Esophagus squamous epithelium (tissue), 5 donors: Measurements from ENCODE around the gene RIMOC1. TPM values are rescaled to one million over a fixed set of nuclear protein-coding genes. Genes with fewer than 3 reads are reported as not detected.

Experiments used
- DNase-seq: peaks from one replicate; lab custom pipeline; 2025; lab: John Stamatoyannopoulos, UW
- H3K27ac ChIP-seq, 4 donors: fragments of 200-600 bp; sonication (generic); one replicate each; pipeline ENCODE4 v1.5.1; 2016 to 2019; ENCODE audit warnings: mild to moderate bottlenecking in 1 of 4
- H3K27me3 ChIP-seq, 4 donors: fragments of 200-600 bp; sonication (generic); 1 replicate in 3 of 4; 2 replicates in 1 of 4; pipeline versions ENCODE4 v1.5.1 to v1.6.0; 2017 to 2021; ENCODE audit warnings: antibody characterized with exemption in 1 of 4
- H3K36me3 ChIP-seq, 3 donors: fragments of 200-600 bp; sonication (generic); one replicate each; pipeline ENCODE4 v1.5.1; 2016 to 2019
- H3K4me1 ChIP-seq, 3 donors: fragments of 200-600 bp; sonication (generic); one replicate each; pipeline ENCODE4 v1.5.1; 2017 to 2019
- H3K4me3 ChIP-seq, 4 donors: fragments of 200-600 bp; sonication (generic); 1 replicate in 3 of 4; 2 replicates in 1 of 4; pipeline ENCODE4 v1.5.1; 2016 to 2019; ENCODE audit warnings: mild to moderate bottlenecking in 2 of 4, moderate library complexity in 1 of 4
- H3K9me3 ChIP-seq, 3 donors: fragments of 200-600 bp; sonication (generic); one replicate each; pipeline ENCODE4 v1.5.1; 2016 to 2019
- POLR2A ChIP-seq, 4 donors: fragments of 450-650 bp; IDR thresholded peaks; one replicate each; pipeline ENCODE4 v1.6.1; 2017; ENCODE audit warnings: antibody characterized with exemption in 4 of 4, mild to moderate bottlenecking in 4 of 4, moderate library complexity in 3 of 4
- WGBS, 2 donors: methylation state at CpG; one replicate each; pipeline ENCODE4 v1.1.5; 2018; 5-methylcytosine and 5-hydroxymethylcytosine counted together
- intact Hi-C: fragments of 100-400 bp; cut with DNase I; formaldehyde crosslinking; loops from one replicate; pipeline ENCODE4 v1.15.0; 2022
- total RNA-seq, 4 donors: library from RNA; depleted of rRNA; stranded (reverse); fragments of >200 nt; gene quantifications; one replicate each; pipeline ENCODE4 v1.1.0, GENCODE V29; 2016
- TF ChIP-seq, protein P1 (sequence below), 6 experiments: fragments of 450-650 bp in 4 of 6; fragments of 200-600 bp in 2 of 6; sonication (generic) in 2 of 6; IDR thresholded peaks; one replicate each; pipeline ENCODE4 v1.5.1; 2016 to 2019; ENCODE audit warnings: antibody characterized with exemption in 6 of 6, mild to moderate bottlenecking in 4 of 6, moderate library complexity in 4 of 6
- donor health status: DM: yes; HTN: yes; CAD: no.

RIMOC1 gene, protein sequence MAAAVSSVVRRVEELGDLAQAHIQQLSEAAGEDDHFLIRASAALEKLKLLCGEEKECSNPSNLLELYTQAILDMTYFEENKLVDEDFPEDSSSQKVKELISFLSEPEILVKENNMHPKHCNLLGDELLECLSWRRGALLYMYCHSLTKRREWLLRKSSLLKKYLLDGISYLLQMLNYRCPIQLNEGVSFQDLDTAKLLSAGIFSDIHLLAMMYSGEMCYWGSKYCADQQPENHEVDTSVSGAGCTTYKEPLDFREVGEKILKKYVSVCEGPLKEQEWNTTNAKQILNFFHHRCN
- total RNA-seq: 10 to 100 TPM; 11.9 to 16.4 (median 14.2) TPM

DNA sequence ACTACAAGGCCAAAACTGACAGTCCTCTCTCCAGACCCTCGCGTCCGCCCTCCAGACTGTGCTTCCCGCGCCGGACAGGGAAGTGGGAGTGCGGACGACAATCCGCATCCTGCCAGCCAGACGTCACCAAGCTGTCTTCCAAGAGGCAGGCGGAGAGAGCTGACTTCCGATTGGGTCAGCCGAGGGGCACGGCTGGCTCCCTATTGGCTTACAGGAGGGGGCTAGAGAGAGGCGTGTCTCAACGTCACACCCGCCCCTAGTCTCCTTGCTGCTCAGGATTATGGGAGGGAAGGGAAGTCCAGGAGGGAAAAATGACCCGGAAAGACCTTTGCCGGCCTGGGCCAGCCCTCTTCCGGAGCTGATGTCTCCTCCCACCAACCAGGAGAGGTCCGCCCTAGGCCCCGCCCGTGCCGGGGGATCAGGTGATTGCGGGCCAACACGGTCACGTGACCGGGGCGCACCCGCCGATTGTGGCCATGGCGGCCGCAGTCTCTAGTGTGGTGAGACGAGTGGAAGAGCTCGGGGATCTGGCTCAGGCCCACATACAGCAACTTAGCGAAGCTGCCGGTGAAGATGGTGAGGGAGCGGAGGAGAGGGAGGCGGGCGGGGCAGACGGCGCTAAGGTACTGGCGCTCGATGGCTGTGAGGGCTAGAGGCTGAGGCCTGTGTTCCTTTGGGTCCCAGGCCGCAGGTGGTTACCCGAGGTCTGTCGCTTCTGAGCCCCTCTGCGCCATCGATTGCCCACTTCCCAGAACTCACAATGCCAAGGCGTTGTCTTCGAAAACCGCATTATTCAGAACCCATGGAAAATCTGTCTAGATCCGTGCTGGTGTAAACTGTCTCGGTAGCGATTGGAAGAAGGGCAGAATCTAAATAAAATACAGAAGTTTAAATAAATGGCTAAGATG, at the start of gene RIMOC1:
Gene RIMOC1 (plus strand): TSS at position 453 of the 908 bp plus-strand sequence. CDS start 24 bp downstream, at position 477.
- Histone ChIP-seq H3K4me1 (peaks cover 0 to 32% (median 12%) of the 10 kb centered on the region in 3 donors), H3K4me3 (peak within 1 kb of the TSS; percentile 79 to 97 (median 88)), H3K36me3 (peaks cover 0 to 17% (median 14%) of the 10 kb centered on the region in 3 donors), H3K27me3 (peaks cover 0 to 9% (median 0%) of the 10 kb centered on the region in 4 donors), H3K27ac (peak within 1 kb of the TSS; percentile 94 to 97 (median 96)), H3K9me3 (no peaks in the 10 kb centered on the region)
- peak in 3 of 4 donors; percentile 77 to 85 (median 79) for TF ChIP-seq POLR2A (IDR thresholded peaks at IDR 0.05)
- TF ChIP-seq, protein P1, sequence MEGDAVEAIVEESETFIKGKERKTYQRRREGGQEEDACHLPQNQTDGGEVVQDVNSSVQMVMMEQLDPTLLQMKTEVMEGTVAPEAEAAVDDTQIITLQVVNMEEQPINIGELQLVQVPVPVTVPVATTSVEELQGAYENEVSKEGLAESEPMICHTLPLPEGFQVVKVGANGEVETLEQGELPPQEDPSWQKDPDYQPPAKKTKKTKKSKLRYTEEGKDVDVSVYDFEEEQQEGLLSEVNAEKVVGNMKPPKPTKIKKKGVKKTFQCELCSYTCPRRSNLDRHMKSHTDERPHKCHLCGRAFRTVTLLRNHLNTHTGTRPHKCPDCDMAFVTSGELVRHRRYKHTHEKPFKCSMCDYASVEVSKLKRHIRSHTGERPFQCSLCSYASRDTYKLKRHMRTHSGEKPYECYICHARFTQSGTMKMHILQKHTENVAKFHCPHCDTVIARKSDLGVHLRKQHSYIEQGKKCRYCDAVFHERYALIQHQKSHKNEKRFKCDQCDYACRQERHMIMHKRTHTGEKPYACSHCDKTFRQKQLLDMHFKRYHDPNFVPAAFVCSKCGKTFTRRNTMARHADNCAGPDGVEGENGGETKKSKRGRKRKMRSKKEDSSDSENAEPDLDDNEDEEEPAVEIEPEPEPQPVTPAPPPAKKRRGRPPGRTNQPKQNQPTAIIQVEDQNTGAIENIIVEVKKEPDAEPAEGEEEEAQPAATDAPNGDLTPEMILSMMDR (IDR thresholded peaks at IDR 0.05): peak in 1 of 6 experiments; percentile 30
- intact Hi-C loops: no loop called here
- 0 to 1% methylated on average over 21 to 46 of the region's 55 CpGs for WGBS, 2 donors
- DNase-seq: peak; percentile 95

DNA sequence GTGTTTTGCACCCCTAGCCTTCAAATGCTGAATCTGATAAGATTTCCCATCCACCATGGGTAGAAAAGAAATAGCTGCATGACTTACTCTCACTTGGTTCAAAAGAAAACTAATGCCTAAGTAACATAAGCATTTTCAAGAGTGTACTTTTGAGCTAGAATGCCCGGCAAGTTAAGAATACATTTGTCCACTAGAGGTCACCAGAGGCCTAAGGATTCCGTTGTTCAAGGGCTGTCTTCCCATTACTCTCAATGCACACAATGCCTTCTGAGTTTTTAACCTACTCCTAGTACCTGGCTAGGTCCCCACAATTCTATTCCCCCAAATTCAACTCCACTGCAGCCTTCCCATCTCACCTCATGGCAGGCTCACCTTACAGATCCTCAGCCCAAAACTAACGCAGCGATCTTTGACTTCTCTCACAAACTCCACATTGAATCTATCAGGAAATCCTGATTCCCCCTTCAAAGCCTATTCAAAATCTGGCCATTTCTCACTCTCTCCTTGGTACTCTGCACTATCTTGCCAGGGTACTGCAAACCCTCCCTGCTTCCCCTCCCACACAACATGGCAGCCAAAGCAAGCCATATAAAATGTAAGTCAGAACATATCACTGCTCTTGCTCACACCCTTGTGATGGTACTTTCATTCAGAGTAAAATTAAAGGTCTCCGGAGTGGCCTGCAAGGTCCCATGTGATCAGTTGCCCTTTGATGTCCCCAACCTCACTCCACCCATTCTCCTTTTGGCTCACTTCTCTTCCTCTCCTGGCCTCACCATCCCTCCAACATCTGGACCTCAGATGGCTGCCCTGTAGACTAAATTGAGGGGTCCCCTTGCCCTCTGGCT, 47.3 kb upstream of the RIMOC1 start:
- Histone ChIP-seq H3K27me3 (no peaks in the 10 kb centered on the region), H3K9me3 (no peaks in the 10 kb centered on the region), H3K4me1 (peaks cover 0 to 7% (median 0%) of the 10 kb centered on the region in 3 donors), H3K27ac (no peak overlapping the region), H3K4me3 (no peak overlapping the region), H3K36me3 (peaks cover 0 to 86% (median 10%) of the 10 kb centered on the region in 3 donors)
- DNase-seq: no peak
- intact Hi-C loops: loop anchor here (5.0 kb wide), 1 partner anchor 200 kb away; no protein-coding TSS in a partner anchor
- TF ChIP-seq, protein P1 (IDR thresholded peaks at IDR 0.05): peak; percentile 49 to 76 (median 65)
- TF ChIP-seq POLR2A (IDR thresholded peaks at IDR 0.05): no peak
- WGBS, 2 donors: 44 to 50% methylated on average over 5 of the region's 5 CpGs

DNA sequence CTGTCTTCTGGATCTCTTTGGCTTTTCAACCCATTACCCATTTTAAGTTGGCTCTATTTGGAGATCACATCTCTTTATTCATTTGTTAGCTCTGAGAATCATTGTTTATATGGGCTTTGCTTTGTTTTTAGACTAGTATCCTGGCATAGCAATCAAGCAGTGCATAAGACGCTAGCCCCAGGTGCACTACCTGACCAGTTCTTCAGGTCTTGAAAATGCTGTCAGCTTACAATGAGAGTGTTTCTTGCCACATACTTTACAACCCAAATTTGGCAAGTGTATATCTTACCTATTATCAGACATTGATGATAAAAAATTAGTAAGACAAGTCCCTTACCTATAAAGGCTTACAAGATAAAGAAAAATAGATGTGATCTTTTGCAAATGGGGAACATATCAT, 46.2 kb upstream of the RIMOC1 start:
- H3K4me1 ChIP-seq: peaks cover 0 to 7% (median 0%) of the 10 kb centered on the region in 3 donors
- intact Hi-C loops: loop anchor here (5.0 kb wide), 1 partner anchor 199 kb away; no protein-coding TSS in a partner anchor

DNA sequence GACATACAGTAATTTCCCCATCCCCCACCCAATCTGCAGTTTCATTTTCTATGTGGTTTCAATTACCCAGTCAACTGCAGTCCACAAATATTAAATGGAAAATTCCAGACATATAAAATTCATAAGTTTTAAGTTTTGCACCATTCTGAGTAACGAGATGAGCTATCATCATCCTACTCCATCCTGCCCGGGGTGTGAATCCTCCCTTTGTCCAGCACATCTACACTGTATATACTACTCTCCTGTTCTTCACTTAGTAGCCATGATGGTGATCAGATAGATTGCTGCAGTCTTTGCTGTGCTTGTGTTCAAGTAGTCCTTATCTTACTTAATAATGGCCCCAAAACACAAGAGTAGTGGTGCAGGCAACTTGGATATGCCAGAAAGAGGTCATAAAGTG, 45.3 kb upstream of the RIMOC1 start:
- no peak overlapping the region for H3K4me3 ChIP-seq
- TF ChIP-seq, protein P1 (IDR thresholded peaks at IDR 0.05): no peak
- TF ChIP-seq POLR2A (IDR thresholded peaks at IDR 0.05): no peak
- H3K27ac ChIP-seq: no peak overlapping the region
- DNase-seq: no peak
- H3K36me3 ChIP-seq: peaks cover 0 to 73% (median 11%) of the 10 kb centered on the region in 3 donors
- WGBS, 2 donors: 81 to 83% methylated on average over 2 of the region's 2 CpGs
- no peaks in the 10 kb centered on the region for H3K9me3 ChIP-seq
- intact Hi-C loops: loop anchor here (5.0 kb wide), 1 partner anchor 198 kb away; no protein-coding TSS in a partner anchor
- peaks cover 0 to 7% (median 0%) of the 10 kb centered on the region in 3 donors for H3K4me1 ChIP-seq
- H3K27me3 ChIP-seq: no peaks in the 10 kb centered on the region

More for the DNA sequence above, 46.2 kb upstream of the RIMOC1 start:
- Histone ChIP-seq H3K27ac (no peak overlapping the region), H3K4me3 (no peak overlapping the region), H3K27me3 (no peaks in the 10 kb centered on the region), H3K36me3 (peaks cover 0 to 82% (median 11%) of the 10 kb centered on the region in 3 donors), H3K9me3 (no peaks in the 10 kb centered on the region)
- TF ChIP-seq, protein P1 (IDR thresholded peaks at IDR 0.05): no peak
- no peak for TF ChIP-seq POLR2A (IDR thresholded peaks at IDR 0.05)
- no peak for DNase-seq
- WGBS, 2 donors: 46 to 52% methylated on average over 1 of the region's 1 CpG
